LNCAP (cell line): ENCODE results near the gene ZMYND15.

Experiments
- CTCF ChIP-seq: fragments of 450-650 bp; IDR thresholded peaks from 2 replicates; pipeline ENCODE4 v1.5.1; 2017; ENCODE audit warnings: mild to moderate bottlenecking

ZMYND15 gene

GRCh38 chr17:4721203-4722135 is 18.2 kb upstream of the ZMYND15 start:
- no peak for TF ChIP-seq CTCF

GRCh38 chr17:4722678-4723240 is 16.9 kb upstream of the ZMYND15 start:
- no peak for TF ChIP-seq CTCF

- no peak for TF ChIP-seq CTCF
These were observed 15.0 kb upstream of the ZMYND15 start for GRCh38 chr17:4724650-4725049.

GRCh38 chr17:4725646-4726310 is 13.9 kb upstream of the ZMYND15 start:
- no peak for TF ChIP-seq CTCF

- TF ChIP-seq CTCF, result no peak
These were observed 11.5 kb upstream of the ZMYND15 start for GRCh38 chr17:4728124-4728523.

GRCh38 chr17:4733073-4733531 is 6.5 kb upstream of the ZMYND15 start:
- TF ChIP-seq CTCF, result no peak

GRCh38 chr17:4734857-4735475 is 4.7 kb upstream of the ZMYND15 start:
- TF ChIP-seq CTCF, result no peak
